GM18867 (cell line): ENCODE data around the gene NRXN3.

ENCODE experiments used
- ATAC-seq: cut with Tn5 transposase; IDR thresholded peaks from one replicate; pipeline ENCODE4 v1.9.1; 2021; ENCODE audit warnings: mild to moderate bottlenecking, moderate library complexity; ENCODE audit not compliant: unreplicated experiment

NRXN3 gene

DNA sequence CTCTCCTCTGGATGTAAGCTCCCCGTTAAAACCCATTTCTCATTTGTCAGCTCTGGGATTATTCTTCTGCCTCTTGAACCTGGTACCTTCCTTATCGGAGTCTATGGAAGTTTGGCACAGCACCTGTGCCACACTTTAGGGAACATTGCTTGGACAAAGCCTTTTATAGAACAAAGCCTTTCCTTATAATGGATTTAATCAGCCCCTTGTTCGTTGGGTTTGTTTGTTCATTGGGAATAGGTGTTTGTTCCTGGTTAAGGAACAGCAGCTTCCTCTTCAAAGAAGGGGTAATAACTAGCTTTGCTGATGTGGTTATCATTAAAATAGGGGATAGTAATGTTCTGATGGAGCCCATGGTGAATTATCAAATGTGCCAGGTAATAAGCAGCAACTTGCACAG is 70.4 kb downstream of the NRXN3 start:
- ATAC-seq = no peak

DNA sequence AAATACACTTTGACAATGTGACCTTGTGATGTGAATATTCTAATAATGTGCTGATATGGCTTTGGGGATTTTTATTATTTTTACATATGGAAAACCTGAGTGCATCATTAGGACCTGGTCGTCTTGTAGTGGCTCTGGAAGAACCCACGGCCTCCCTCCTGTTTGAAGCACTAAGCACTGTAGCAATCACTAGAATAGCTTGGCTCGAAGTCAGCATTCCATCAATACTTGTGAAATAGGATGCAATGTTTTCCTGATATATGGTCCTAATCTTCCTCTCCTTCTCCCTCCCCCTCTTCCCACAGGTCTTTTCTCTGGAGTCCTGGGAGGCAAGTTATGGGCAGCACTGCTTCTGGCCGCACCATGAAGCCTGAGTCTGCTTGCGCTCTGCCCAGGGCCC is 71.9 kb downstream of the NRXN3 start:
- no peak for ATAC-seq

DNA sequence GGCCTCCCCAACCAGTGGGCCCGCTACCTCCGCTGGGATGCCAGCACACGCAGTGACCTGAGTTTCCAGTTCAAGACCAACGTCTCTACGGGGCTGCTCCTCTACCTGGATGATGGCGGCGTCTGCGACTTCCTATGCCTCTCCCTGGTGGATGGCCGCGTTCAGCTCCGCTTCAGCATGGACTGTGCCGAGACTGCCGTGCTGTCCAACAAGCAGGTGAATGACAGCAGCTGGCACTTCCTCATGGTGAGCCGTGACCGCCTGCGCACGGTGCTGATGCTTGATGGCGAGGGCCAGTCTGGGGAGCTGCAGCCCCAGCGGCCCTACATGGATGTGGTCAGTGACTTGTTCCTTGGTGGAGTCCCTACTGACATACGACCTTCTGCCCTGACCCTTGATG is 73.0 kb downstream of the NRXN3 start:
- no peak for ATAC-seq

DNA sequence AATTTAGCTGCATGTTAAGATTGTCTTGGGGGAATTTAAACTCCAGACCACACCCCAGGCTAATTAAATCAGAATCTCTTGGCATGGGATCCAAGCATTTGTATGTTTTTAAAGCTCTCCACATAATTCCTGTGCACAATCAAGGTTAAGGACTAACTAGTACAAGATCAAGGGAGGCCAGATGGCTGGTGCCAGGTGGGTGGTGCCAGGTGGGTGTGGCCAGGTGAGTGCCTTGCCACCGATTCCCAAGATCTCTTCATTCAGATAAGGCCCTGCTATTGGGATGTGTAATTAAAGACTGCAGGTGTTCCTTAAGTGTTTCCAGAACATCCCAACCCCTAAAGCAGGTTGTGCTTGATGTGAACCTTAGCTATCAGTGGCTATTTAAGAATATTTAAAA is 75.1 kb downstream of the NRXN3 start:
- no peak for ATAC-seq

DNA sequence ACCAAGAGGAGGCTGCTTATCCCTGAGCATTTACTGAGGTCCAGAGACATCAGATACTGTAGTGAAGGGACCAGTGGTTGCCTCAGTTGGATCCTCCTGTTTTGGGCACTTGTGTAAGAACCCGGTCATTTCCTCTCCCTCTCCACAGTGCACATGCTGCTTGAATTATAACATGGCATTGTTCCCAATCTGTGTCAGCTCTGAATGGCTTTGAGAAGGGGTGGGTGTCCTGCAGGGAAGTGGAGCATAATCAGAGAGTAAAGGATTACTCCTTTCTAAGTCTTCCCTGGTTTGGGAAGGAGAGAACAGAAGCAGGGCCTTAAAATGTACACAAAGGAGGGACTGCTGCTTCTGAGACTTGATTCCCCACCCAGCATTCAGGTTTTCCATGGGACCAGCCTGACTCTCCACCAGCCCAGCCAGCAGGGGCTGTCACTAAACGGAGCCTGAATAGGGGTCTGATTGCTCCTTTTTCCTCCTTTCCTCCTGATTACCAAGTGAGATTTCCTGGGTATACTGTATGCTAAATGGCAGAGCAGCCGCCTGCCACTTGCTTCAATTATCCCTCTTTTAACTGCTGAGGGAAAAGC is 78.4 kb downstream of the NRXN3 start:
- ATAC-seq = no peak

DNA sequence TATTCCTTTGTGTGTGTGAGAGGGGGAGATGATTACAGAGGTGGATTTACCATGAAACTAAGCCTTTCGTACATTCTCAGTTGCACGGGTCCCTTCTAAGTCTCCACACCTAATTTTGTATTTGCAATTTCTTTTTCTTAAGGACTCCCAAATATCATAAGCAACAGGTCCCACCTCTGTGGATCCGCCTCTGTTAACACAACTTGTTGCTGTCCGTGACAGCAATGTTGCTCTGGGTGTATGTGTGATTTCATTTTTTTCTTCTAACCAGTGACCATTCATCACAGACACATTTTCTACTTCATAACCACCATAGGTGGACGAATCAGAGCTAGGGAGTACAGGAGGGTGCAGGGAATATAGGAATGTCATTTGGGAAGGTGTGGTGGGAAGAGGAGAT is 81.1 kb downstream of the NRXN3 start:
- ATAC-seq = no peak

DNA sequence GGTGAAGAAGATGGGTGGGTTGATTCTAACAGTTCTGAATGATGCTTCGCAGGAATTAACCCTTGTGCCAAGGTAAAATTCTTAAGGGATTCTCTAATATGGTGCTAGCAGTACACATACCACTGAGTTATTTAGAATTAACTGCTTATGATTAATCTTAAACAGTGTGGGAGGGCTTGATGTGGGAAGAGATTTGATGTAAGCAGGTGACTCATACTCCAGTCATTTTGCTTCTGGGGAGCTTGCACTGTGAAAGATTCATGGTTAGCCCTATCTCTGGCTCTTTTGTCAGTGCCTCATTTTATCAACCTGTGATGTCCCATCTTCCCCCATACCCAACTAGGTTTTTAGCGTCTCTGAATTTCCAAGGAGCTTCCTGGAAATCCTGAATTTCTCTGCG is 83.8 kb downstream of the NRXN3 start:
- no peak for ATAC-seq

DNA sequence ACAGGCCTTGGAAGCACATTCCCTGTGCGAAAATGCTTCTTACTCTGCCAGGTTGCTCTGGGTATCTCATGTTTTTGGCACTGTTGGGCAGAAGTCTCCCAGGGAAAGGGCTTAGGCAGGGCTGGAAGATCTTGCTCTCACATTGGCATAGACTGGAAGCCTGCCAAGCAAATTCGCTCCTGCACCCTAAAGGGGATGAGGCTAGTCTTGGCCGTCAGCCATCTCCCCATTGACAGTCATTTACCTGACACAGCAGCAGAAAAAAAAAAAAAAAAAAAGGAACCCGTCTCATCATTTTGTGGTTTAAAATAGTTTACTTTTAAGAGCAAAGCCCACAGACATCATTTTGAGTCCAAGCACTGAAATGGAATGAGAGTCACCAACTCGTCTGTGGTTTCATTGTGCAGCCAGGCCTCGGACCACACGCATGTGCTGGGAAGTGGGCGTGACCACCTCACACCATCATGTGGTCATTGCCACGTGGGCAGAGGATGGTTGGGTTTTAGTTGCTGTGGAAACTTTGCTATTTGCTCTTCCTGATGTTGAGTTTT is 84.8 kb downstream of the NRXN3 start:
- peak; percentile 73 for ATAC-seq

DNA sequence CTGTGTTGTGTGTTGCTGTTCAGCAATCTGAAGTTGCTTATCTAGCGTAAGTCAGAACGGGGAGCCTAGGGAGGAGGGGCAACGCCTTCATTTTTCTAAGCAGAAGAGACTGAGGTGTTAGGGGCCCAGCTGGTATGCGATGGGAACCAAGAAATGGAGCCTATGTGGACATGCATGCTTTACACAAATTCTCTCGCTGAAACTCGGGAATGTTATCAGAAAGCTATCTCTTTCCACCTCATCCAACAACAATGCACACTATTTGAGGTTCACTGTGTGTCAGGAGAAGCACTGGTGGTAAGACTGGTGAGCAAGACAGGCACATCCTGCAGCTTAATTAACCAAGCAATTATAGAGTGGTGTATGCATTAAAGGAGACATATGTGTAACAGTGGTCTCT is 89.7 kb downstream of the NRXN3 start:
- no peak for ATAC-seq

DNA sequence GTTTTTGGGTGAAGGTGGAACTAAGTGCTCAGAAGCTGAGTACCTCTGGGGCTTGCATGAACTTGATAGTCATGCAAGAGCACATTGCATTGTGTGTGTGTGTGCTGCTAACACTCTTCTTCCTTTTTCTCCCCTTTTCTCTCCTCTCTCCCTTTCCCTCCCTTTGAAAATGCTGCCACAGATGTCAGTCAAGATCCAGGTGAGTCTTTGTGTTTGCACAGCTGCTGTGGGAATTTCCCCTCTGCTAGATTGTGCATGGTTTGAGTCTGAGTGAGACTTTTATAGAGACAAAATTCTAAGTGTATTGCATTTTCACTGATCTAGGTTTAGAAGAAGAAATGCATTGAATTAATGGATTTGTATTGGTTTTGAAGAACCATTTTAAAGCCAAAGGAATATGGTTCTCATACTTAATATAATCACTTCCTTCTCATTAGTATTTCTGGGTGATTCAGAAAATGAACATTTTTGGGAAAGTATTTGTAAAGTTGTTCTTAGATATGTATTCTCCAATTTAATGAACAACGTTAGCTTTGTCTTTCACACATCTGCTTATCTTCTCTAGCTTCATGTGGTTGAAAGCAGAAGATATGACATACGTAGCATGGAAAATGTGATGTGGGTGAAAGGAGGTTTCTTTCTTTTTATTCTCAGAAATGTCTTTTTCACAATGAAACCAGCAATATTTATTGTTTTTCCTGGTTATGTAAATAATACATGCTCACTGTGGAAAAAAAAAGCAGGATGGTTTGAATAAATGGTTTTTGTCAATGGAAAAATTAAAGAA is 108.5 kb downstream of the NRXN3 start:
- ATAC-seq = no peak

DNA sequence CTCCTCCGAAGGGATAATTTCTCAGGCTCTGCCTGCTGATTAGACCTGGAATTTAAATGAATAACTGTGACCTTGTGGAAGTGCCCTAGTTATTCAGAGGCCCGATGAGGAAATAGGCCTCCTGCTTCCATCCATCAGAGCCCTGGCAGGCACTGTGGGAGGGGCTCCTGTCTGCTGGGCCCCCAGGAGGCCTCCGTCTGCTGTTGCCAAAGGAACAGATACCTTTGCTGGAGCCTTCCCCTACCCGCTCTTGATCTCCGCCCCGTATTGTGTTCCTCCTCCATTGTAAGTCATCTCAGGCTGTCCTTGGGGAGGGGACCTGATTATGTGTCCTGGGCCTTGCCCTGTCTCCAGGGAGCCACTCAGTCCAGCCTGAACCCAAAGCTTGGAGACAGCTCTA is 112.3 kb downstream of the NRXN3 start:
- no peak for ATAC-seq

DNA sequence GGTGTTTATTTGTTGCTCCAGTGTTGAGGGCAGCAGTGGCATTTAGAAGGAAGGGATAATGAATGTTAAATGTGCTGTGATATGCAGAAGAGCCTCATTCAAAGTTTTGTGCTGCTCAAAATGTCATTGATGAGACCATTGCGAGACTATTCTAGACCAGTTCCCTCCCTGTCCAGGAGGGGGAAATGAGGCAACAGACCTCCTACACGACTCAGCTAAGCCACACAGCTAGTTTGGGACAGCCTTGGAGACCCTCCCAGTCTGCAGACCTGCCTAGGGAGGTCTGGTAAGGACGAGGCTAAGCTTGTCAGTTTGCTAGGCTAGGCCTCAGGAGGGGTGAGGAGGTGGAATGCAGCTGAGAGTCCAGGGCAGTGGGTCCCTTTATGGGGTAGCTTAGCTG is 116.0 kb downstream of the NRXN3 start:
- no peak for ATAC-seq

DNA sequence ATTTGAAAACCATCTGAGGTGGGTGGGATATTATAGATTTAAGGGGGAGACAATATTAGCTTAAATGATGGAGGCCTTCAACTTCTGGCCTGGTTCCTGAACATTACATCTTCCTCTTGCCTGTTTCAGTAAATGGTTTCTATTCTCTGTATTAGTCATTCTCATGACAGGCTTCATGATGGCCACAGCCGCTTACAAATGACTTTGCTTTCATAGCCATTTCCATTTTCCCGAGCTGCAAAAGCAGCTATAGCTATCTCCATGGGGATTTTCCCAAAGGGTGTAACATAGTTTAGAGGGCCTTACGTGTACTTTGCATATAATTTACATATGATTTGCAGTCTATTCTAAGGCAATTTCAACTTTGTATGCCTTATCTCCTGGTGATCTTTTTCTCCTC is 121.8 kb downstream of the NRXN3 start:
- peak; percentile 86 for ATAC-seq

DNA sequence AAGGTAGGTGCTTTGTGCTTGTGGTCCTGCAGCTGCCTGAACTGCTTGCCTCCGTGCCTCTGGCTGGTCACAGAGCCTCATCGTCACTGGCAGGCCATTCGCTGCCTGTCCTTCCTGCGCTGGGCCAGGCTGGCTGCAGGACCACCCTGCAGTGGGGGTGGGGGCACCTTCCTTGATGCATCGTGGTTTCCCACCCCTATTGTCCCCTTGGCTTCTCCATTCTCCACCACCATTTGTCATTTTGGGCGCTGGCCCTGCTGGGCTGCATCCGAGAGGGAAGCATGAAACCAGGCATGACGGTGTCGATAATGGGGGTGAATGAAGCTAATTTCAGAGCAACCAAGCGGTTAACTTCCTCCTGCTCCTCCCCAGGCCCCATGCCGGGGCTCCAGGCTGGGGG is 127.7 kb downstream of the NRXN3 start:
- no peak for ATAC-seq

DNA sequence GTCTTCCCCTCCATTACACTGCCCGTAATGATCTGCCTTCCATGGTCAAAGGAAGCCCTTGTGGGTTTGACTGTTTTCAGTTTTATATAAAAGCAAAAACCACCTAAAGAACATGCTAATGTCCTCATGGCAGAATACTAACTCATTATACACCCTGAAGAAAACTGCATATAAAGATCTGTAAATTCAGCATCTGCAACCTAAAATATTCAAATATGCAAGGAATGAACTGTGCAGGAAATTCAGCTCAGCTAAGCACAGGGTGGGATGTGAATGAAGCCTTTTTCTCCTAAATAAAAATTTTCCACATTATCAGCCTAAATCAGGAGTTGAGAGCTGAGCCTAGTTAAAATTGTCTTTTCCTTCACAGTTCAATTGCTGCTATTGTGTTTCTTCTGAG is 128.1 kb downstream of the NRXN3 start:
- no peak for ATAC-seq

DNA sequence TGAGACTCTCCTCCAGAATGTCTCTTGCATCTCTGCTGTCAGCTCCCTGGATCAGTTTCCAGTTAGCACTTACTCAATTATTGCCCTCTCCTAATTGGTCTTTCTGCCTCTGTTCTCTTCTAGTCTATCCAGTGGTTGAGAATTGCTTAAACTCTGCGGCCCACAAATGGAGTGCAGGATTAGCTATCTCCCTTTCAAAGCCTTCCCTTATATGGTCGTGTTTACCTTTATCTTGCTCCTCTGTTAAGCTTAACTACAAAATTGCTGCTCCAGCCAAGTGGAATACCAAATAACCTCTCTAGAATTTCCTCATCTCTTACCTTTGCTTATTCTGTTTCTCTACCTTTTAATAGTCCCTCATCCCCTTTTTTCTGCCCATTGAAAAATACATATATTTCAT is 132.7 kb downstream of the NRXN3 start:
- no peak for ATAC-seq

DNA sequence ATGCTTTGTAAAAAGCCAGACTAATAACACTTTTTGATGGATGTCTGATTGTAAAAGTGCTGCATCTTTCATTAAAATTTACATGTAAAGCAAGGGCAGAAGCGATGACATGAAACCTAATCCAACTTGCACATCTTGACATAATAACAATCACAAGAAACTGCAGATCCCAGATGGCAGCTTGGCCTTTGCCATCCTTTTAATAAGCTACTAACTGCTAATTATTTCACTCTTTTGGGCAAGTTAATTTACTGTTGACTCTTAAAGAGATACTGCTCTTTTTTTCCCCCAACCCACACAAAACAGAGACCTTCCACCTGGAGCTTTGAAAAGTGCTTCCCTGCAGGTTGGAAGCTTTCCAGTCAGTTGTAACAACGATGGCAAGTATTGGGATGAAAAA is 137.5 kb downstream of the NRXN3 start:
- ATAC-seq = no peak

DNA sequence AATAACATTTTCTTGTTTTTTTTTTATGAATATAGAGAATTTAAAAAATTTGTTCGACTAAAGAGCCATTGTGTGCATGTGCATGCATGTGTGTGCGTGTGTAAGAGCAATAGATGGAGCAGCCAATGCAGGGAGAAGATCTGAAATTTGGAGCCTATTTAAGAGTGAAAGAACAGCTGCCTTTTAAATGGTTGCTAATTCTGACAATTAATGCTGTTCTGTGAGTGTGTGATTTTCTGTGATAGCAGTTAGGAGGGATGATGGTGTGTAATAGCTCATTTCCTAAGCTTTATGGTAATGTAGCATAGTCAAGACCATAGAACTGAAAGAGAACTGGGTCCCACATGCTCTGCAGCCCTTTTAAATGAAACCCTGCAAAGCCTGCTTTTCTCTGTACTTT is 137.9 kb downstream of the NRXN3 start:
- ATAC-seq = no peak

DNA sequence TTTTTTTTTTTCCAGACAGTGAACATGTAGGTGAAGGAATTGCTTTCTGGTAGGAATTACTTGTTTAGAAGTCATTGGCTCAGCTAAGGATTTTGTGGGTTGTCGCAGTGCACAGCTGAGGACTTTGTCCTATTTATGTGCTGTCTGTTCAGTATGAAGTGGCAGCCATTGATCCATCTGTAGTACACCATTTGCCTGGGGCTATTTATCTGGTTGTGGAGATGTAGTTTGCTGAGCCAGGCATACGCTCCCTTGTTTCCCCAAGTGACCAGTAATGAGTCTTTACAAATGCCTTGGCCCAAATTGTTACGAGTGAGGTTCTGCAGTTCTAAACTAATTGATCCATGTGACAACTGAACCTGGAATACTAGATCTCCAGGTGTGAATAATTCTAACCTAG is 140.1 kb downstream of the NRXN3 start:
- ATAC-seq = no peak

DNA sequence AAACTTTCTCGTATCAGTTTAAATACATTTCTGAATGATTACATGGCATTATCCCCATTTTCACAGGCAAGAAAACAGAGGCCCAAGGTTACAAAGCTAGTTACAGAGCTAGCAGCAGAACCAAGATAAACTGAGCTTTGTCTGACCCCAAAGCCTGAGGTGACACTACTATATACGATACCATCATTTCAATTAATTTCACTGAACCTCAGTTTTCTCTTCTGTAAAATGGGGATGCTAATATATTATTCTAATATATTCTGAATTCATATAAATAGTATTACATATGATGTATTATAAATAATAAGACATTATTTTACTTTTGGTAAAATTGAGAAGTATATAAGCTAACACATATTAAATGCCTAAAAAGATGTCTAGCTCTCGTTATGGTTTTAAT is 143.3 kb downstream of the NRXN3 start:
- no peak for ATAC-seq

DNA sequence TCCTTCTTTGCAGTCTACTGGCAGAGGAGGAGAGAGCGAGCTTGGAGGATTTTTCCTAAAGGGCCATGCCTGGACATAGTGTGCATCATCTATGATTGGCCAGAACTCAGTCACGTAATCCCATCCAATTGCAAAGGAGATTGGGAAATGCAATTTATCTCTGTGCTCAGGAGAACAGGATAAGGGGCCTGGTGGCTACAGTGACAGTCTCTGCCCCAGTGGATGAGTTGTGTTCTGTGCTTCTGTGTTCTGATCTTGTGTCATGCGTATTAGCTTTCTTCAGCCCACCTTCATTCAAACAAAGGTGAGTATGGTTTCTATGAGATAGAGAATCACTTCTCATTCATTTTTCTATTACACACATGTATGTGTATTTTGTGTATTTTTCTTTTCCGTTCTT is 144.3 kb downstream of the NRXN3 start:
- ATAC-seq = no peak

DNA sequence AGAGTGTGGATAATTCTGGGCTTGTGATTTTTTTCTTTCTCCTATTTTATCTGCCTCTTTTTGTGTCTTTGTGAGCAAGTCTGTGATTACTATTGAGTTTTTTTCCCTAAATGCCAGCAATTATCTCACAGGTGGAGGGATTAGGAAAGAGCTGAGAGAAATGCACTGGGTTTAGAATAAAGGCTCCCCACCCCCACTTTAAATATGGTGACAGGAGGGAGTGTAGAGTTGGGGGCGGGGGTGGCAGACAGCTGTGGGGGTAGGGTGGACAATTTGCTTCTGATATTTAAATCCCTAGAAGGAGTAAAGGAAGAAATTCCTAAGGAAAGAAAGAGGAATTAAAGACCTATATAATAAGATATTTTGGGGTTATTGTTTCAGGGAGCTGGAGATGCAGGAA is 145.9 kb downstream of the NRXN3 start:
- no peak for ATAC-seq

DNA sequence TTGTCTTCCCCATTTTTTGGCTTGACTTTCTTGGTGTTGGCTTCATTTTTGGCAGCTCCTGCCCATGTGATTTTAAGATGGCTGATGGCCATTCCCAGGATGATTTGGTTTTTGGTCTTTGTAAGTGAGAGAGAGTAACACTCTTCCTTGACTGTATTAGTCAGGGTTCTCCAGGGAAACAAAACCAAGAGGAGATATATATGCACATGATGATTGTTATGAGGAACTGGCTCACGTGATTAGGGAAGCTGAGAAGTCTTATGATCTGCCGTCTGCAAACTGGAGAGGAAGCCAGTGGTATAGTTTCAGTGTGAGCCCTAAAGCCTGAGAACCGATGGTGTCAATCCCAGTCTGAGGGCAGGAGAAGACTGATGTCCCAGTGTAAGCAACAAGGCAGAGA is 146.6 kb downstream of the NRXN3 start:
- no peak for ATAC-seq
